Pons (tissue), 1 donor: ENCODE data around the gene NAT10.
A peak's percentile ranks its signal among the peaks of the same experiment; 100 is the strongest.
"Not testable (repeated sequence)": the region's sequence is repeated elsewhere in the genome, so short reads cannot be mapped to it uniquely, and the experiment has no call there.

Experiments
- DNase-seq: peaks from one replicate; pipeline ENCODE4 v3.0.0-alpha.2; 2016; ENCODE audit warnings: low spot score

Gene NAT10

GRCh38 chr11:34167961-34168360 lies 62.5 kb downstream of the NAT10 start:
- no peak for DNase-seq

GRCh38 chr11:34168642-34169420 lies 63.4 kb downstream of the NAT10 start:
- no peak for DNase-seq

GRCh38 chr11:34169686-34170085 lies 64.3 kb downstream of the NAT10 start:
- no peak for DNase-seq

GRCh38 chr11:34173050-34173449 lies 67.6 kb downstream of the NAT10 start:
- DNase-seq: no peak

GRCh38 chr11:34174412-34175041 lies 69.1 kb downstream of the NAT10 start:
- peak; percentile 62 for DNase-seq

- no peak for DNase-seq
These were observed 70.0 kb downstream of the NAT10 start for GRCh38 chr11:34175284-34176019.

- DNase-seq: peak; percentile 79
These were observed 71.4 kb downstream of the NAT10 start for GRCh38 chr11:34176751-34177209.

- DNase-seq: peak; percentile 66
These were observed 72.9 kb downstream of the NAT10 start for GRCh38 chr11:34178209-34178821.

- no peak for DNase-seq
These were observed 73.7 kb downstream of the NAT10 start for GRCh38 chr11:34179026-34179675.

- no peak for DNase-seq
These were observed 74.8 kb downstream of the NAT10 start for GRCh38 chr11:34180040-34180813.

GRCh38 chr11:34180814-34181165 lies 75.4 kb downstream of the NAT10 start:
- not testable (repeated sequence) for DNase-seq

GRCh38 chr11:34181251-34181650 lies 75.8 kb downstream of the NAT10 start:
- DNase-seq: no peak

GRCh38 chr11:34181856-34182405 lies 76.5 kb downstream of the NAT10 start:
- no peak for DNase-seq

GRCh38 chr11:34182425-34182824 lies 77.0 kb downstream of the NAT10 start:
- DNase-seq: no peak

GRCh38 chr11:34182921-34183685 lies 77.7 kb downstream of the NAT10 start:
- no peak for DNase-seq

- no peak for DNase-seq
These were observed 78.5 kb downstream of the NAT10 start for GRCh38 chr11:34183848-34184391.

GRCh38 chr11:34184505-34185015 lies 79.1 kb downstream of the NAT10 start:
- no peak for DNase-seq

GRCh38 chr11:34185926-34186841 lies 80.8 kb downstream of the NAT10 start:
- DNase-seq: no peak
